Fibroblast of lung (primary cell): ENCODE measurements around the gene NCK2.

Experiments used
- EZH2 ChIP-seq: IDR thresholded peaks from 2 replicates; pipeline ENCODE4 v1.5.1; 2012; ENCODE audit warnings: low read length, control low read depth, mild to moderate bottlenecking; ENCODE audit errors: missing control alignments
- TF ChIP-seq, protein P1 (sequence below), 2 donors: IDR thresholded peaks in 1 of 2; conservative IDR thresholded peaks in 1 of 2; 1 replicate in 1 of 2; 2 replicates in 1 of 2; pipeline ENCODE4 v1.5.1; 2011 to 2012; ENCODE audit warnings: low read length in 2 of 2, control low read depth in 1 of 2, inconsistent platforms in 1 of 2, low read depth in 1 of 2, mild to moderate bottlenecking in 1 of 2

DNA sequence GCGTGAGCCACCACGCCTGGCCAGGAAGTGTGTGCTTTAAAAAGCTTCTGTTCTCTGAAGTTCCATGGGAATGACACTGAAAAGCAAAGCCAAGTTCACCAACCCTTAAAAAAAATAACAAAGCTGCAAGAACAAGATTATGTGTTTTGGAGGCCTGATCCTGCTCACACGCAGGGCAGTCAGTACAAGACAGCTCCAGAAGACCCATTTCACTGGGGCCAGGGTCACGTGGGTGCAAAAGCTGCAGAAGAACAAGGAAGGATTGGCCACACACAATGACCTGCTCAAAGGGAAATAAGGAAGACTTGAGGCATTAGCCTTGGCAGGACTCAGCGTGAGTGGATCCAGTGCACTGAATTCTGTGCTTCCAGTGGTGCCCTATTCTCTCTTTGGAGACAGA is 187.9 kb downstream of the NCK2 start:
- TF ChIP-seq EZH2: no peak
- TF ChIP-seq, protein P1, sequence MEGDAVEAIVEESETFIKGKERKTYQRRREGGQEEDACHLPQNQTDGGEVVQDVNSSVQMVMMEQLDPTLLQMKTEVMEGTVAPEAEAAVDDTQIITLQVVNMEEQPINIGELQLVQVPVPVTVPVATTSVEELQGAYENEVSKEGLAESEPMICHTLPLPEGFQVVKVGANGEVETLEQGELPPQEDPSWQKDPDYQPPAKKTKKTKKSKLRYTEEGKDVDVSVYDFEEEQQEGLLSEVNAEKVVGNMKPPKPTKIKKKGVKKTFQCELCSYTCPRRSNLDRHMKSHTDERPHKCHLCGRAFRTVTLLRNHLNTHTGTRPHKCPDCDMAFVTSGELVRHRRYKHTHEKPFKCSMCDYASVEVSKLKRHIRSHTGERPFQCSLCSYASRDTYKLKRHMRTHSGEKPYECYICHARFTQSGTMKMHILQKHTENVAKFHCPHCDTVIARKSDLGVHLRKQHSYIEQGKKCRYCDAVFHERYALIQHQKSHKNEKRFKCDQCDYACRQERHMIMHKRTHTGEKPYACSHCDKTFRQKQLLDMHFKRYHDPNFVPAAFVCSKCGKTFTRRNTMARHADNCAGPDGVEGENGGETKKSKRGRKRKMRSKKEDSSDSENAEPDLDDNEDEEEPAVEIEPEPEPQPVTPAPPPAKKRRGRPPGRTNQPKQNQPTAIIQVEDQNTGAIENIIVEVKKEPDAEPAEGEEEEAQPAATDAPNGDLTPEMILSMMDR (conservative IDR thresholded peaks at IDR 0.05 in 1 of 2, IDR thresholded peaks at IDR 0.05 in 1 of 2; ENCODE audit: low read depth in 1 of 2, low read length in 2 of 2): no peak
